K562 (cell line): ENCODE measurements around the gene CTBS. TPM values are rescaled to one million over a fixed set of nuclear protein-coding genes. Genes with fewer than 3 reads are reported as not detected.

ENCODE experiments used
- ATAC-seq: fragments of 200-7000 bp; cut with Tn5 transposase; 3 replicates; pipeline ENCODE4 v1.9.1; 2020; ENCODE audit warnings: moderate library complexity
- BruUV-seq: library from RNA; stranded (reverse); fragments of 400-500 nt; replicated peaks from 2 replicates; lab custom pipeline; 2021; lab: Mats Ljungman, UMichigan
- CTCF ChIA-PET: fragments of 300-600 bp; formaldehyde crosslinking; extraction: SDS; loops from one replicate; lab custom pipeline; 2021; ENCODE audit warnings: low intra/inter-chr PET ratio; lab: Yijun Ruan, JAX
- POLR2A ChIA-PET: fragments of 300-600, 350-650 bp; sonication (Branson Sonifier 250); formaldehyde crosslinking; extraction: SDS; loops from one replicate; lab custom pipeline; 2021; ENCODE audit warnings: antibody characterized with exemption, inconsistent platforms; lab: Yijun Ruan, JAX
- DNase-seq, 4 experiments: peaks; one replicate each; pipeline versions ENCODE4 v3.0.0 to v3.0.0-alpha.2; 2011 to 2018; ENCODE audit warnings: low spot score in 3 of 4, mixed read lengths in 3 of 4; ENCODE audit errors: extremely low read depth in 1 of 4
- FAIRE-seq: peaks from 2 replicates; lab custom pipeline; 2011; peaks lifted over from hg19 to GRCh38; lab: Jason Lieb, UNC
- H2AFZ ChIP-seq: 2 replicates; pipeline ENCODE4 v1.6.0; 2011; ENCODE audit warnings: low read depth, low read length, control low read depth, inconsistent platforms
- H3K27ac ChIP-seq: fragments of 200-600 bp; 3 replicates; pipeline ENCODE4 v1.8.0; 2011; ENCODE audit warnings: low read depth, mild to moderate bottlenecking, control low read depth, inconsistent platforms, low read length, moderate library complexity, mixed read lengths; ENCODE audit errors: extremely low read depth
- H3K27me3 ChIP-seq, 2 experiments: fragments of 300-600 bp in 1 of 2; 2 replicates in 1 of 2; 3 replicates in 1 of 2; pipeline versions ENCODE4 v1.6.0 to v1.8.0; 2011; ENCODE audit warnings: inconsistent platforms in 2 of 2, low read length in 2 of 2, mild to moderate bottlenecking in 1 of 2, mixed read lengths in 1 of 2, moderate library complexity in 1 of 2; ENCODE audit not compliant: control insufficient read depth in 2 of 2, insufficient read depth in 2 of 2
- H3K36me3 ChIP-seq: fragments of 300-600 bp; 3 replicates; pipeline ENCODE4 v1.8.0; 2011; ENCODE audit warnings: mild to moderate bottlenecking, low read length, inconsistent platforms; ENCODE audit not compliant: control insufficient read depth, insufficient read depth
- H3K4me1 ChIP-seq, 2 experiments: fragments of 200-600 bp in 1 of 2; replicated peaks in 1 of 2; 2 replicates in 1 of 2; 3 replicates in 1 of 2; pipeline versions ENCODE4 v1.5.1 to v1.8.0; 2011; ENCODE audit warnings: inconsistent platforms in 2 of 2, low read length in 2 of 2, mild to moderate bottlenecking in 1 of 2, mixed read lengths in 1 of 2, moderate library complexity in 1 of 2; ENCODE audit not compliant: control insufficient read depth in 2 of 2, insufficient read depth in 2 of 2
- H3K4me2 ChIP-seq: 2 replicates; pipeline ENCODE4 v1.6.1; 2011; ENCODE audit warnings: low read length, control low read depth, inconsistent platforms, mixed read lengths; ENCODE audit not compliant: insufficient read depth
- H3K4me3 ChIP-seq: fragments of 200-600 bp; sonication (generic), shearing (Covaris generic); 2 replicates; pipeline ENCODE4 v1.5.1; 2016; ENCODE audit warnings: control low read depth, inconsistent platforms
- H3K79me2 ChIP-seq: fragments of 200-600 bp; 3 replicates; pipeline ENCODE4 v1.8.0; 2011; ENCODE audit warnings: low read length, inconsistent platforms; ENCODE audit not compliant: control insufficient read depth, insufficient read depth
- H3K9ac ChIP-seq, 2 experiments: 2 replicates each; pipeline versions ENCODE4 v1.6.0 to v1.6.1; 2011; ENCODE audit warnings: low read depth in 2 of 2, low read length in 2 of 2, control low read depth in 1 of 2, inconsistent platforms in 1 of 2, mild to moderate bottlenecking in 1 of 2, mixed read lengths in 1 of 2; ENCODE audit not compliant: insufficient read depth in 1 of 2
- H3K9me1 ChIP-seq: one replicate; pipeline ENCODE4 v1.6.0; 2011; ENCODE audit warnings: inconsistent platforms, mild to moderate bottlenecking, low read length, moderate library complexity; ENCODE audit not compliant: control insufficient read depth, insufficient read depth
- H3K9me3 ChIP-seq: replicated peaks from 2 replicates; pipeline ENCODE4 v1.5.1; 2011; ENCODE audit warnings: low read depth, low read length, inconsistent platforms; ENCODE audit not compliant: control insufficient read depth, insufficient read depth
- H4K20me1 ChIP-seq: replicated peaks from 2 replicates; pipeline ENCODE4 v1.6.1; 2011; ENCODE audit warnings: low read length, inconsistent platforms, mixed read lengths; ENCODE audit not compliant: control insufficient read depth, insufficient read depth
- FOXJ2 ChIP-seq: fragments of 200-800 bp; sonication (Bioruptor generic); IDR thresholded peaks from 2 replicates; pipeline ENCODE4 v1.6.1; 2016; ENCODE audit warnings: missing genetic modification characterization, missing compliant biosample characterization
- NCOA4 ChIP-seq: fragments of 450-650 bp; IDR thresholded peaks from 2 replicates; pipeline ENCODE4 v1.6.1; 2018; ENCODE audit warnings: mild to moderate bottlenecking; ENCODE audit not compliant: partially characterized antibody
- ZKSCAN1 ChIP-seq: fragments of 150-350 bp; IDR thresholded peaks from 2 replicates; pipeline ENCODE4 v1.6.1; 2016; ENCODE audit warnings: low read depth, low read length
- ZNF395 ChIP-seq: fragments of 200-800 bp; sonication (Bioruptor generic); IDR thresholded peaks from 2 replicates; pipeline ENCODE4 v1.6.1; 2017; ENCODE audit warnings: missing genetic modification characterization, missing compliant biosample characterization
- in situ Hi-C: fragments of 300-500 bp; cut with MboI; formaldehyde crosslinking; loops from 4 replicates; pipeline ENCODE4 v1.15.0; 2018; ENCODE audit warnings: inconsistent platforms, mixed read lengths
- intact Hi-C: fragments of 100-400 bp; cut with micrococcal nuclease; formaldehyde crosslinking; loops from 2 replicates; pipeline ENCODE4 v1.14.2; 2022
- polyA plus RNA-seq, 8 experiments: library from polyadenylated mRNA; depleted of rRNA in 4 of 8; stranded (reverse) in 5 of 8; unstranded in 3 of 8; fragments of >200 nt; fragmentation: Nextera tagmentation in 2 of 8; fragmentation: Illumina TruSeq in 1 of 8; extraction: Ambion mirVana in 2 of 8; extraction: Trizol in 1 of 8; gene quantifications; 2 replicates each; pipeline versions ENCODE4 v1.2.1 to v1.2.3, GENCODE V29; 2011 to 2014; ENCODE audit warnings: inconsistent platforms in 1 of 8, missing spikeins in 1 of 8
- total RNA-seq, 7 experiments: library from RNA; depleted of rRNA in 6 of 7; stranded (reverse); fragments of >200 nt in 6 of 7; fragmentation: Illumina TruSeq in 2 of 7; extraction: Trizol in 2 of 7; gene quantifications; 2 replicates each; pipeline versions ENCODE4 v1.2.1 to v1.2.3, GENCODE V29; 2011 to 2021; ENCODE audit warnings: low replicate concordance in 1 of 7
- TF ChIP-seq, protein P1 (sequence below): fragments of 200-800 bp; sonication (Bioruptor generic); IDR thresholded peaks from 2 replicates; pipeline ENCODE4 v1.6.1; 2016; ENCODE audit warnings: missing genetic modification characterization, missing compliant biosample characterization
- TF ChIP-seq, protein P2 (sequence below): fragments of 450-650 bp; IDR thresholded peaks from 2 replicates; pipeline ENCODE4 v1.6.1; 2016; ENCODE audit warnings: low read depth

The CTBS gene
- total and polyA plus RNA-seq, 9 of the 15 experiments (the other 6 are each of a cell fraction or from before 2014, with no cell fraction given): 3.0 to 19.8 (median 9.9) TPM

DNA sequence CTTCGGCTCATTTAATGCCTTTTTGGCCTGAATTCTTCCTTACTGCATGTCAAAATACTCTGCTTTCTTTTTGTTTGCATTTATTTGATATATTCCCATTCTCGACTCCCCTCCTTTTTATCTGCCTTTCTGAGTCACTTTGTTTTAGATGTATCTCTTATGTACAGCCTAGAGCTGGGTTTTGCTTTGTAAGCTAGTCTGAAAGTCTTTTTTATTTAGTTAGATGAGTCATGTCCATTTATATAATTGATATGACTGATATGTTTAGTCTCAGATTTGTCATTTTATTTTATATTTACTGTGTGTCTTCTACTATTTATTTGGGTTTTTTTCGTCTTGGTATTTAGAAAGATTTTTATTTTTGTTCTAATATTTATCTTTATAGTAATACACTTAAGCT lies 34.3 kb downstream of the CTBS start (continued):
- TF ChIP-seq FOXJ2 (tag): no peak

GRCh38 chr1:84538599-84538998 lies 35.6 kb downstream of the CTBS start:
- Histone ChIP-seq H3K4me1 (no peaks in the 10 kb centered on the region), H3K9me1 (no peaks in the 10 kb centered on the region), H3K27me3 (no peaks in the 10 kb centered on the region), H3K79me2 (no peaks in the 10 kb centered on the region), H3K36me3 (no peaks in the 10 kb centered on the region), H2AFZ (no peak overlapping the region), H3K27ac (no peak overlapping the region), H4K20me1 (no peaks in the 10 kb centered on the region), H3K4me2 (no peak overlapping the region), H3K9ac (no peak overlapping the region), H3K4me3 (no peak overlapping the region), H3K9me3 (no peaks in the 10 kb centered on the region; the same call in 1 of the 2 replicates)
- DNase-seq (no peak), ATAC-seq (no peak), FAIRE-seq (no peak)
- intact Hi-C loops (no loop called here), in situ Hi-C loops (no loop called here)
- ChIA-PET CTCF (no interaction called here), POLR2A (interaction anchor here (0.6 to 1.4 kb wide), 2 partner anchors 9 to 60 kb away, joined by 3 to 4 read pairs; no protein-coding TSS in a partner anchor)
- BruUV-seq: no TSS peak
- TF ChIP-seq, protein P1, sequence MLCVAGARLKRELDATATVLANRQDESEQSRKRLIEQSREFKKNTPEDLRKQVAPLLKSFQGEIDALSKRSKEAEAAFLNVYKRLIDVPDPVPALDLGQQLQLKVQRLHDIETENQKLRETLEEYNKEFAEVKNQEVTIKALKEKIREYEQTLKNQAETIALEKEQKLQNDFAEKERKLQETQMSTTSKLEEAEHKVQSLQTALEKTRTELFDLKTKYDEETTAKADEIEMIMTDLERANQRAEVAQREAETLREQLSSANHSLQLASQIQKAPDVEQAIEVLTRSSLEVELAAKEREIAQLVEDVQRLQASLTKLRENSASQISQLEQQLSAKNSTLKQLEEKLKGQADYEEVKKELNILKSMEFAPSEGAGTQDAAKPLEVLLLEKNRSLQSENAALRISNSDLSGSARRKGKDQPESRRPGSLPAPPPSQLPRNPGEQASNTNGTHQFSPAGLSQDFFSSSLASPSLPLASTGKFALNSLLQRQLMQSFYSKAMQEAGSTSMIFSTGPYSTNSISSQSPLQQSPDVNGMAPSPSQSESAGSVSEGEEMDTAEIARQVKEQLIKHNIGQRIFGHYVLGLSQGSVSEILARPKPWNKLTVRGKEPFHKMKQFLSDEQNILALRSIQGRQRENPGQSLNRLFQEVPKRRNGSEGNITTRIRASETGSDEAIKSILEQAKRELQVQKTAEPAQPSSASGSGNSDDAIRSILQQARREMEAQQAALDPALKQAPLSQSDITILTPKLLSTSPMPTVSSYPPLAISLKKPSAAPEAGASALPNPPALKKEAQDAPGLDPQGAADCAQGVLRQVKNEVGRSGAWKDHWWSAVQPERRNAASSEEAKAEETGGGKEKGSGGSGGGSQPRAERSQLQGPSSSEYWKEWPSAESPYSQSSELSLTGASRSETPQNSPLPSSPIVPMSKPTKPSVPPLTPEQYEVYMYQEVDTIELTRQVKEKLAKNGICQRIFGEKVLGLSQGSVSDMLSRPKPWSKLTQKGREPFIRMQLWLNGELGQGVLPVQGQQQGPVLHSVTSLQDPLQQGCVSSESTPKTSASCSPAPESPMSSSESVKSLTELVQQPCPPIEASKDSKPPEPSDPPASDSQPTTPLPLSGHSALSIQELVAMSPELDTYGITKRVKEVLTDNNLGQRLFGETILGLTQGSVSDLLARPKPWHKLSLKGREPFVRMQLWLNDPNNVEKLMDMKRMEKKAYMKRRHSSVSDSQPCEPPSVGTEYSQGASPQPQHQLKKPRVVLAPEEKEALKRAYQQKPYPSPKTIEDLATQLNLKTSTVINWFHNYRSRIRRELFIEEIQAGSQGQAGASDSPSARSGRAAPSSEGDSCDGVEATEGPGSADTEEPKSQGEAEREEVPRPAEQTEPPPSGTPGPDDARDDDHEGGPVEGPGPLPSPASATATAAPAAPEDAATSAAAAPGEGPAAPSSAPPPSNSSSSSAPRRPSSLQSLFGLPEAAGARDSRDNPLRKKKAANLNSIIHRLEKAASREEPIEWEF: no peak
- no peak for TF ChIP-seq NCOA4
- no peak for TF ChIP-seq ZKSCAN1
- no peak for TF ChIP-seq ZNF395 (CRISPR knock-in tag)
- TF ChIP-seq, protein P2, sequence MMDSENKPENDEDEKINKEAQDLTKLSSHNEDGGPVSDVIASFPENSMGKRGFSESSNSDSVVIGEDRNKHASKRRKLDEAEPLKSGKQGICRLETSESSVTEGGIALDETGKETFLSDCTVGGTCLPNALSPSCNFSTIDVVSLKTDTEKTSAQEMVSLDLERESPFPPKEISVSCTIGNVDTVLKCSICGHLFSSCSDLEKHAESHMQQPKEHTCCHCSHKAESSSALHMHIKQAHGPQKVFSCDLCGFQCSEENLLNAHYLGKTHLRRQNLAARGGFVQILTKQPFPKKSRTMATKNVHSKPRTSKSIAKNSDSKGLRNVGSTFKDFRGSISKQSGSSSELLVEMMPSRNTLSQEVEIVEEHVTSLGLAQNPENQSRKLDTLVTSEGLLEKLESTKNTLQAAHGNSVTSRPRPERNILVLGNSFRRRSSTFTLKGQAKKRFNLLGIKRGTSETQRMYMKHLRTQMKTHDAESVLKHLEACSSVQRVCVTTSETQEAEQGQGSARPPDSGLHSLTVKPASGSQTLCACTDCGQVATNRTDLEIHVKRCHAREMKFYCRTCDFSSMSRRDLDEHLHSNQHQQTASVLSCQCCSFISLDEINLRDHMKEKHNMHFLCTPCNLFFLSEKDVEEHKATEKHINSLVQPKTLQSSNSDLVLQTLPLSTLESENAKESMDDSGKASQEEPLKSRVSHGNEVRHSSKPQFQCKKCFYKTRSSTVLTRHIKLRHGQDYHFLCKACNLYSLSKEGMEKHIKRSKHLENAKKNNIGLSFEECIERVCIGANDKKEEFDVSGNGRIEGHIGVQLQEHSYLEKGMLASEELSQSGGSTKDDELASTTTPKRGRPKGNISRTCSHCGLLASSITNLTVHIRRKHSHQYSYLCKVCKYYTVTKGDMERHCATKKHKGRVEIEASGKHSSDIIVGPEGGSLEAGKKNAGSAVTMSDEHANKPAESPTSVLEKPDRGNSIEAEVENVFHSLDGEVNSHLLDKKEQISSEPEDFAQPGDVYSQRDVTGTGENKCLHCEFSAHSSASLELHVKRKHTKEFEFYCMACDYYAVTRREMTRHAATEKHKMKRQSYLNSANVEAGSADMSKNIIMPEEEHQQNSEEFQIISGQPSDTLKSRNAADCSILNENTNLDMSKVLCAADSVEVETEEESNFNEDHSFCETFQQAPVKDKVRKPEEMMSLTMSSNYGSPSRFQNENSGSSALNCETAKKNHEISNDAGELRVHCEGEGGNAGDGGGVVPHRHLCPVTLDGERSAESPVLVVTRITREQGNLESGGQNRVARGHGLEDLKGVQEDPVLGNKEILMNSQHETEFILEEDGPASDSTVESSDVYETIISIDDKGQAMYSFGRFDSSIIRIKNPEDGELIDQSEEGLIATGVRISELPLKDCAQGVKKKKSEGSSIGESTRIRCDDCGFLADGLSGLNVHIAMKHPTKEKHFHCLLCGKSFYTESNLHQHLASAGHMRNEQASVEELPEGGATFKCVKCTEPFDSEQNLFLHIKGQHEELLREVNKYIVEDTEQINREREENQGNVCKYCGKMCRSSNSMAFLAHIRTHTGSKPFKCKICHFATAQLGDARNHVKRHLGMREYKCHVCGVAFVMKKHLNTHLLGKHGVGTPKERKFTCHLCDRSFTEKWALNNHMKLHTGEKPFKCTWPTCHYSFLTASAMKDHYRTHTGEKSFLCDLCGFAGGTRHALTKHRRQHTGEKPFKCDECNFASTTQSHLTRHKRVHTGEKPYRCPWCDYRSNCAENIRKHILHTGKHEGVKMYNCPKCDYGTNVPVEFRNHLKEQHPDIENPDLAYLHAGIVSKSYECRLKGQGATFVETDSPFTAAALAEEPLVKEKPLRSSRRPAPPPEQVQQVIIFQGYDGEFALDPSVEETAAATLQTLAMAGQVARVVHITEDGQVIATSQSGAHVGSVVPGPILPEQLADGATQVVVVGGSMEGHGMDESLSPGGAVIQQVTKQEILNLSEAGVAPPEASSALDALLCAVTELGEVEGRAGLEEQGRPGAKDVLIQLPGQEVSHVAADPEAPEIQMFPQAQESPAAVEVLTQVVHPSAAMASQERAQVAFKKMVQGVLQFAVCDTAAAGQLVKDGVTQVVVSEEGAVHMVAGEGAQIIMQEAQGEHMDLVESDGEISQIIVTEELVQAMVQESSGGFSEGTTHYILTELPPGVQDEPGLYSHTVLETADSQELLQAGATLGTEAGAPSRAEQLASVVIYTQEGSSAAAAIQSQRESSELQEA: no peak
